Activated naive CD8-positive, alpha-beta T cell treated with anti-CD3 and anti-CD28 coated beads, Interleukin-2, amount 10 ng/mL, durations not matched to agents 7 days and 5 days (primary cell): ENCODE results near the gene CCDC170. TPM values are rescaled to one million over a fixed set of nuclear protein-coding genes. Genes with fewer than 3 reads are reported as not detected.
"Not testable (repeated sequence)": the region's sequence is repeated elsewhere in the genome, so short reads cannot be mapped to it uniquely, and the experiment has no call there.

Source experiments
- ATAC-seq: fragments of 150-1000 bp; cut with Tn5 transposase; one replicate; pipeline ENCODE4 v1.10.0; 2021; ENCODE audit warnings: low read depth, moderate library complexity
- POLR2A ChIA-PET: fragments of 350-600 bp; sonication (Branson Sonifier 250); formaldehyde crosslinking; loops from one replicate; lab custom pipeline; 2021; ENCODE audit warnings: antibody characterized with exemption; lab: Charles Lee
- DNase-seq: peaks from one replicate; pipeline ENCODE4 v3.0.0; 2021
- H3K27ac Mint-ChIP-seq: one replicate; pipeline ENCODE4 v1.8.0; 2022; ENCODE audit warnings: mild to moderate bottlenecking, mixed read lengths
- H3K27me3 Mint-ChIP-seq: one replicate; pipeline ENCODE4 v1.8.0; 2022; ENCODE audit warnings: mild to moderate bottlenecking, moderate library complexity, mixed read lengths
- H3K36me3 Mint-ChIP-seq: one replicate; pipeline ENCODE4 v1.8.0; 2021; ENCODE audit warnings: mild to moderate bottlenecking, mixed read lengths
- H3K4me1 Mint-ChIP-seq: one replicate; pipeline ENCODE4 v1.8.0; 2021; ENCODE audit warnings: mixed read lengths
- H3K4me3 Mint-ChIP-seq: one replicate; pipeline ENCODE4 v1.8.0; 2022; ENCODE audit warnings: mild to moderate bottlenecking, moderate library complexity, mixed read lengths
- H3K9me3 Mint-ChIP-seq: one replicate; pipeline ENCODE4 v1.8.0; 2021; ENCODE audit warnings: mixed read lengths
- total RNA-seq, 2 experiments: library from RNA; stranded (reverse); gene quantifications; one replicate each; pipeline ENCODE4 v1.2.3, GENCODE V29; 2021

Gene CCDC170
- total RNA-seq, 2 experiments from 2014 or later, result not detected

GRCh38 chr6:151501511-151502136 is 7.8 kb downstream of the CCDC170 start:
- DNase-seq (no peak), ATAC-seq (no peak)
- Mint-ChIP-seq H3K4me3 (no peak overlapping the region), H3K27ac (no peak overlapping the region), H3K9me3 (no peaks in the 10 kb centered on the region), H3K27me3 (peaks cover 20% of the 10 kb centered on the region), H3K36me3 (peaks cover 2% of the 10 kb centered on the region), H3K4me1 (peaks cover 13% of the 10 kb centered on the region)
- POLR2A ChIA-PET, result no interaction called here

GRCh38 chr6:151502499-151502898 is 8.7 kb downstream of the CCDC170 start:
- Mint-ChIP-seq H3K4me3 (no peak overlapping the region), H3K36me3 (peaks cover 2% of the 10 kb centered on the region), H3K27ac (no peak overlapping the region), H3K27me3 (peaks cover 20% of the 10 kb centered on the region), H3K4me1 (peaks cover 13% of the 10 kb centered on the region), H3K9me3 (no peaks in the 10 kb centered on the region)
- POLR2A ChIA-PET, result no interaction called here
- DNase-seq (no peak), ATAC-seq (no peak)

- Mint-ChIP-seq H3K4me1 (no peaks in the 10 kb centered on the region), H3K9me3 (no peaks in the 10 kb centered on the region), H3K4me3 (no peak overlapping the region), H3K27ac (no peak overlapping the region), H3K36me3 (no peaks in the 10 kb centered on the region), H3K27me3 (peaks cover 9% of the 10 kb centered on the region)
- POLR2A ChIA-PET, result interaction anchor here (0.6 kb wide), 1 partner anchor 9 kb away, joined by 6 read pairs; no protein-coding TSS in a partner anchor
- DNase-seq (no peak), ATAC-seq (no peak)
These were observed 12.9 kb downstream of the CCDC170 start for GRCh38 chr6:151506761-151507160.

GRCh38 chr6:151509048-151509447 is 15.2 kb downstream of the CCDC170 start:
- DNase-seq (no peak), ATAC-seq (no peak)
- Mint-ChIP-seq H3K27me3 (peaks cover 4% of the 10 kb centered on the region), H3K4me3 (no peak overlapping the region), H3K4me1 (peaks cover 6% of the 10 kb centered on the region), H3K9me3 (peaks cover under 1% of the 10 kb centered on the region), H3K27ac (no peak overlapping the region), H3K36me3 (no peaks in the 10 kb centered on the region)
- POLR2A ChIA-PET, result no interaction called here

GRCh38 chr6:151512481-151512880 is 18.7 kb downstream of the CCDC170 start:
- Mint-ChIP-seq H3K36me3 (no peaks in the 10 kb centered on the region), H3K27me3 (peaks cover 6% of the 10 kb centered on the region), H3K4me1 (peaks cover 7% of the 10 kb centered on the region), H3K9me3 (peaks cover 6% of the 10 kb centered on the region), H3K4me3 (no peak overlapping the region), H3K27ac (no peak overlapping the region)
- ATAC-seq, result peak; percentile 88
- no peak for DNase-seq
- POLR2A ChIA-PET, result no interaction called here

GRCh38 chr6:151514000-151514730 is 20.3 kb downstream of the CCDC170 start:
- POLR2A ChIA-PET, result no interaction called here
- H3K27me3 Mint-ChIP-seq, result peaks cover 6% of the 10 kb centered on the region
- H3K9me3 Mint-ChIP-seq, result peaks cover 6% of the 10 kb centered on the region
- DNase-seq (no peak), ATAC-seq (no peak)
- H3K27ac Mint-ChIP-seq, result no peak overlapping the region
- H3K36me3 Mint-ChIP-seq, result no peaks in the 10 kb centered on the region
- H3K4me3 Mint-ChIP-seq, result no peak overlapping the region
- H3K4me1 Mint-ChIP-seq, result peaks cover 7% of the 10 kb centered on the region

- DNase-seq, H3K27ac Mint-ChIP-seq, POLR2A ChIA-PET, H3K36me3 Mint-ChIP-seq, H3K4me1 Mint-ChIP-seq, H3K27me3 Mint-ChIP-seq, H3K4me3 Mint-ChIP-seq, ATAC-seq: not testable (repeated sequence)
- peaks cover 19% of the 10 kb centered on the region for H3K9me3 Mint-ChIP-seq
These were observed 25.2 kb downstream of the CCDC170 start for GRCh38 chr6:151518992-151519391.

- ATAC-seq (no peak), DNase-seq (no peak)
- Mint-ChIP-seq H3K9me3 (peaks cover 15% of the 10 kb centered on the region), H3K27ac (no peak overlapping the region), H3K36me3 (peaks cover 4% of the 10 kb centered on the region), H3K4me3 (no peak overlapping the region), H3K4me1 (peaks cover 2% of the 10 kb centered on the region), H3K27me3 (peaks cover 1% of the 10 kb centered on the region)
- POLR2A ChIA-PET, result no interaction called here
These were observed 29.2 kb downstream of the CCDC170 start for GRCh38 chr6:151523034-151523433.

- Mint-ChIP-seq H3K27ac (no peak overlapping the region), H3K27me3 (peaks cover 1% of the 10 kb centered on the region), H3K9me3 (peaks cover 15% of the 10 kb centered on the region), H3K36me3 (peaks cover 4% of the 10 kb centered on the region), H3K4me3 (no peak overlapping the region), H3K4me1 (peaks cover 2% of the 10 kb centered on the region)
- DNase-seq (no peak), ATAC-seq (no peak)
- POLR2A ChIA-PET, result no interaction called here
These were observed 30.2 kb downstream of the CCDC170 start for GRCh38 chr6:151524059-151524458.

- Mint-ChIP-seq H3K27me3 (peaks cover 2% of the 10 kb centered on the region), H3K27ac (no peak overlapping the region), H3K9me3 (peaks cover 6% of the 10 kb centered on the region), H3K4me3 (no peak overlapping the region), H3K36me3 (no peaks in the 10 kb centered on the region), H3K4me1 (no peaks in the 10 kb centered on the region)
- ATAC-seq (no peak), DNase-seq (no peak)
- POLR2A ChIA-PET, result no interaction called here
These were observed 40.8 kb downstream of the CCDC170 start for GRCh38 chr6:151534576-151534975.

- Mint-ChIP-seq H3K9me3 (peaks cover 7% of the 10 kb centered on the region), H3K27me3 (peaks cover 5% of the 10 kb centered on the region), H3K4me3 (no peak overlapping the region), H3K36me3 (no peaks in the 10 kb centered on the region), H3K4me1 (no peaks in the 10 kb centered on the region), H3K27ac (no peak overlapping the region)
- POLR2A ChIA-PET, result no interaction called here
- no peak for ATAC-seq
- no peak for DNase-seq
These were observed 41.8 kb downstream of the CCDC170 start for GRCh38 chr6:151535476-151536187.

- Mint-ChIP-seq H3K36me3 (no peaks in the 10 kb centered on the region), H3K27ac (no peak overlapping the region), H3K27me3 (peaks cover 3% of the 10 kb centered on the region), H3K4me1 (no peaks in the 10 kb centered on the region), H3K9me3 (peaks cover 7% of the 10 kb centered on the region), H3K4me3 (no peak overlapping the region)
- POLR2A ChIA-PET, result no interaction called here
- DNase-seq (no peak), ATAC-seq (no peak)
These were observed 42.3 kb downstream of the CCDC170 start for GRCh38 chr6:151536188-151536479.

GRCh38 chr6:151537556-151537955 is 43.7 kb downstream of the CCDC170 start:
- POLR2A ChIA-PET, result no interaction called here
- DNase-seq, result no peak
- Mint-ChIP-seq H3K9me3 (peaks cover 7% of the 10 kb centered on the region), H3K4me1 (no peaks in the 10 kb centered on the region), H3K27ac (no peak overlapping the region), H3K36me3 (no peaks in the 10 kb centered on the region), H3K27me3 (peaks cover 3% of the 10 kb centered on the region), H3K4me3 (no peak overlapping the region)
- ATAC-seq, result no peak
